Hematopoietic multipotent progenitor cell treated with erythropoietin and hydrocortisone succinate and interleukin-3 and kit ligand, for 8 days (in vitro differentiated cells): ENCODE data around the gene GIMAP2.
"Not testable (repeated sequence)": the region's sequence is repeated elsewhere in the genome, so short reads cannot be mapped to it uniquely, and the experiment has no call there.

Source experiments
- DNase-seq: peaks from one replicate; pipeline ENCODE4 v3.0.0-alpha.2; 2015

GIMAP2 gene

DNA sequence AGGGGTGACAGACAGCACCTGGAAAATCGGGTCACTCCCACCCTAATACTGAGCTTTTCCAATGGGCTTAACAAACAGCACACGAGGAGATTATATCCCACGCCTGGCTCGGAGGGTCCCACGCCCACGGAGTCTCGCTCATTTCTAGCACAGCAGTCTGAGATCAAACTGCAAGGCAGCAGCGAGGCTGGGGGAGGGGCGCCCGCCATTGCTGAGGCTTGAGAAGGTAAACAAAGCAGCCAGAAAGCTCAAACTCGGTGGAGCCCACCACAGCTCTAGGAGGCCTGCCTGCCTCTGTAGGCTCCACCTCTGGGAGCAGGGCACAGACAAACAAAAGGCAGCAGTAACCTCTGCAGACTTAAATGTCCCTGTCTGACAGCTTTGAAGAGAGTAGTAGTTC, 6.9 kb upstream of the GIMAP2 start:
- not testable (repeated sequence) for DNase-seq

DNA sequence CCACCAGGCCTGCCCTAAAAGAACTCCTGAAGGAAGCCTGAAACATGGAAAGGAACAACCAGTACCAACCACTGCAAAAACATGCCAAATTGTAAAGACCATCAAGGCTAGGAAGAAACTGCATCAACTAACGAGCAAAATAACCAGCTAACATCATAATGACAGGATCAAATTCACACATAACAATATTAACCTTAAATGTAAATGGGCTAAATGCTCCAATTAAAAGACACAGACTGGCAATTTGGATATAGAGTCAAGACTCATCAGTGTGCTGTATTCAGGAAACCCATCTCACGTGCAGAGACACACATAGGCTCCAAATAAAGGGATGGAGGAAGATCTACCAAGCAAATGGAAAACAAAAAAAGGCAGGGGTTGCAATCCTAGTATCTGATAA, 5.1 kb upstream of the GIMAP2 start:
- not testable (repeated sequence) for DNase-seq

DNA sequence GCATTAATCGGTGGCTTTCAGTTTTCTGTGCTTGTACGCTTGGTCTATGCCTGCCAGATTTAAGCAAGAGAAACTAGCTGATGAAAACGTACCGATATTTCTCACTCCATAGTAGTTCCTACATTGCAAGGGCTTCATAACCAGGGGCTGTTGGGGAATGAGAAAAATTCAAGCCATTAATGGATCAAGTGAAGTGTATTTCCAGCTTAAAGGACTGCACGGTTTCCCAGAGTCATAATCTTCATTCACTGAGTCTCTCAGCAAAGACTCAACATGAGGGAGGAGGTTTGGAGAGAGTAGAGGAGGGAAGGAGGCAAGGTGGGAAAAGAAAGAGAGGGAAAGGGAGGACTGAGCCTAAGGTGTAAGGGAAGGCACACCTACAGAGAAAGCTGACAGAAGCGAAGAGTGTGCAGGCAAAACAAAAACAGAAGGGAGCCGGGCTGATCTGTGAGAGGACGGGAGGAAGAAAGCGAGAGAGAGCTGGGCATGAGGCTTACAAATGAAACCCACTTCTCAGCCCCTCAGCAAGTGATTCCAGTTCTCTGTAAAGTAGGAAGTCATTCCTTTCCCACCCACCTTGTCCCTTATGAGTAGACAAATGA, 625 bp downstream of the GIMAP2 start:
- DNase-seq, result no peak

DNA sequence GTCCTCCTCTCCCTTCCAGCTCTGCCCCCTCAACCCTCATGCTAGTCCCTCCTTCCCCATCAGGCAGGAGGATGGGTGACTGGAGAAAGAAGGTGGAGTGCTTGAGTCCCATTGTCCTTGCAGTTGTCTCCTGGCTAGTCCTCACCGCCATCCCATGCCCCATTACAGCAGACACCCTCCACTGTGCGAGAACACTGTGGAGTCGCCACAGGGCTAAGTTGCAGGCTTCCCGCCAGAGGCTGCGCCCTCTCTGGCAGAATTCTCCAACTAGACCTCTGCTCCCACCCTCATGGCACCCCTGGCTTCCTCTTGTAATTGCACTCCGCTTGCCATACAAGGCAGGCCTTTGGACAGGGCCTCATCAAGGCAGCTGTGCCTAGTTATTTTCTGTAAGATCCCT, 3.1 kb downstream of the GIMAP2 start:
- no peak for DNase-seq

DNA sequence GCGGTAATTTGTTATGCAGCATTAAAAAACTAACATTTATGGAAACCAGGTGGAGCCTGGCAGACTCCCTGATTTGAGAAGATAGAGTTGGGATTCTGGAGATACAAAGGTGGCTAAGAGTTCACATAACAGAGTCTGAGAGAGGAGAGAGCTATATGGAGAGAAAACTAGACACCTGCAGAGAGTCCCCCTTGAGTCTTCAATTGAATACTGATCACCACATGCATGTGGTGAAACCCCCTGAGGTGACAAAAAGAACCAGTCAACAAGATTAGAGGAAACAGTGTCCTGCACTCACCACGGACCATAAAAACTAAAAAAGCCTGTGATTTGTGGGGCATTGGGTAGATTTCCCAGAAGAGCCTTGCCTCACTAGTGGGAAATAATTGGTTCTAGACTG, 10.1 kb downstream of the GIMAP2 start:
- DNase-seq, result no peak

DNA sequence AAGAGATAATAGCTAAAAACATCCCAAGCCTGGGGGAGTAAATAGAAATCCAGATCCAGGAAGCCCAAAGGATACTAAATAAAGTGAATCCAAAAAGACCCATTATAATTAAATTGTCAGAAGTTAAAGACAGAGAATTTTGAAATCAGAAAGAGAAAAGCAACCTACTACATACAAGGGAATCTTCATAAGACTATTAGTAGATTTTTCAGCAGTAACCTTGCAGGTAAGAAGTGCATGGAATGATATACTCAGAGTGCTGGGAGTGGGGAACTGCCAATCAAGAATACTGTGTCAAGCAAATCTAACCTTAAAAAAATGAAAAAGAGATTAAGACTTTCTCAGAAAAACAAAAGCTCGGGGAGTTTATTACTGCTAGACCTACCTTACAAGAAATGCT, 17.7 kb downstream of the GIMAP2 start:
- DNase-seq, result no peak

DNA sequence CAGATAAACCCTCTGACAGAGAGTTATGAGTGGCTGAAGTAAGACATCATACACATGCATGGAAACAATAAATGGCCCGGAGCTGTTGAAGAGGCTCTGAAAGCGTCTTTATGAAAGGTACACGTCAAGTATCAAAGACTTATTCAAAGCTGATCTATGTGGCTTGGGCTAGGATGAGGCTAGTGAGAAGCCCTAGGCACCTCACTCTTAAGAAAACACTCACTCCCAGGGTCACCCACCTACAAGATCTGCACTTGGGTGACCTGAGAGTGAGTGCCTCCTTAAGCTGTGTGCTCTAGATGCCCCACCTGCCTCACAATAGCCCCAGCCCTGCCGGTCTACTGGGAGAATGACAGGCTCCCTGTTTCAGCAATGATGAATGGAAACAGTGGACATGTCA, 29.8 kb downstream of the GIMAP2 start:
- DNase-seq, result no peak

DNA sequence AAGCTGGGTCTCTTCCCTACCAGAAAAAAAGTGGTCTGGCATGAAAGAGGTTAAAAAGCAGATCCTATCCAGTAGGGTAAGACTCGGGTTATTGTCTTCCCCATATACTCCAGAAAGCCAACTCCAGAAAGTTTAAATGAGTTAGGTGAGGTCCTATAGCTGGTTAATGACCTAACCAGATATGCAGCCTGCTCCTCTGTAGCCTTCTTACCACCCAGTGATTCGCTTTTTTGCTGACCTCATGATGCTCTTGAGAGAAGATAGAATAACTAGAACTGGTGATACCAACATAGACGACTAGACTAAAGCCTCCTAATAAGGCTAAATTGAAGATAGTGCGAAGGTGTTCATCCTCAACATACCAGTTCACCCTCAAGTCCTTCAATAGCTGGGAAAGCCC, 30.2 kb downstream of the GIMAP2 start:
- no peak for DNase-seq

DNA sequence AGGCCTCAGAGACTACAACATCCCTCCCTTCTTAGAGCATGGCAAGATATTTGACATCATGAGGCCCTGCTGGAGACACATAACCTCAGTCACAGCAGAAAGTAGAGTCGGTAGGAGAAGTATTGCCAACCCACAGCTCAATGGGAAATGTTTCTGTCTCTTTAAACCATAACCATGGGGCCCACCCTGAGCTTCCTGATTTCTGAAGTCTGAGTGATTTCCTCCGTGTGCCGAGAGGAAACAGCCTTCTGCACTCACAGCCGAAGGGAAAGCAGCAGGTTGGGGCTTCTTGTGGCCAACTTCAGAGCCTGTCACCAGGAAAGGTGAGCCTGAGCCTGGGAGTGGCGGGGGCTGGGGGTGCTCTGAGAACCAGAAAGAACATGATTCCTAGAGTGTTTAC, 30.9 kb downstream of the GIMAP2 start, which contains the start of gene GIMAP1:
GIMAP1 (plus strand) TSS at position 246 of the 400 bp plus-strand sequence. CDS start 2,435 bp downstream, outside the sequence.
- no peak for DNase-seq

DNA sequence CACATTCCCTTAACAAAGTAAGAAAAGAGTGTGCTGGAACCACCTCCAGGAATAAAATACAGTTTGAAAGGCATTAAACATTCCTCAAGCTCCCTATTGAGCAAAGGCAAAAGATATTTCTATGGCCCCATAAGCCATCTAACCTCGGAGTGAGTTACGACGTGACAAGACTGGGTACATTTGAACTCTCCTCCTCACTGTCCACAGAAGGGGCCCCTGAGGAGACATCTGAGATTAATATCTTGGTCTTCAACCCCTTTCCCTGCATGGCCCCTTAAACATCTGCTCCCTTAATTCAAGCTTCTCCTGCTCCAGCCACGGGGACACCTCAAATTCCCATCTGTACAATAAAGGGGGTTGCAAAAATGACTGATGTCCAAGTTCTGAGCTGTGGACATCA, 31.4 kb downstream of the GIMAP2 start:
- no peak for DNase-seq

DNA sequence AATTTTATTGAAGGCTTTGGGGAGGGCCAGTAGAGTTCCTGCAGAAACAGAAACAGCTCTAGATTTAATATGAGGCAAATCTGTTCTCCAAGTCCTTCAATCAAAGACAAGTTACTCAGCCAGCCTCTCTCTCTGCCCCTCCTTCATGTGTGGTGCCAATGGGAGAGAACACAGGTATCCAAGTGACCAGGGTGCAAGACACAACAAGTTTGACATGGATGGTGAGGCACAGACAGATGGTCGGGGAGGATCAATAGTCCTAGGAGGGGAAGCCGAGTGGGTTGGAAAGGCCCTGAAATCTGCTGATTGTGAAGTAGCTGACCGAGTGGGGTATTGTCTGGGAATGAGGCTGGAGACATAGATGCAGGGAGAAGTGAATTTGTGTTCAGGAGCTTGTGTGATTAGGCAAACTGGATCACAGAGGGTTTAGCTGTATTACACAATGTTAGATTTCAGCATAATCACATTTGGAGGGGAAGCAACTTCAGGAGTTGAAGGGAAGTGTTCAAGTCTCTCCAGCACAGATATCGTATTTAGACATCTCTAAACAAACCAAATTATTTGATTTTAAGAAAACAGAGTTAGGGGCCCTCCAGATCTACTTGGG, 32.4 kb downstream of the GIMAP2 start:
- DNase-seq, result no peak

DNA sequence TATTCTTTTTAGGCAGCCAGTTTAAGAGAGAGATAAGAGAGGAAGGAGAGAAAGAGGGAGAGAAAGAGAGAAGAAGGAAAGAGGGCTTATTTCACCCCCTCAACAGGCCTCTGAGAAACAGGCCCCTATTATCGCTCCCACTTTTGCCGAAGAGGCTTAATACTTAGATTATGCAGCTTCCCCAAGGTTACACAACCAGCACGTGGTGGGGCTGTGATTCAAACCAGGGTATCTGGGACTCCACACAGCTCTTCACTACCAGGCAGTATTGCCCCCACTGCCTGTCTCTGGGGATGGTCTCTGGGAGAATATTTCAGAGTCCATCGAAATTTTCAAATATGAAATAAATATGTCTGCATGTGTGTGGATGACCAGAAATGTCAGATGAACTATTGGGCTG, 33.9 kb downstream of the GIMAP2 start:
- DNase-seq, result no peak

DNA sequence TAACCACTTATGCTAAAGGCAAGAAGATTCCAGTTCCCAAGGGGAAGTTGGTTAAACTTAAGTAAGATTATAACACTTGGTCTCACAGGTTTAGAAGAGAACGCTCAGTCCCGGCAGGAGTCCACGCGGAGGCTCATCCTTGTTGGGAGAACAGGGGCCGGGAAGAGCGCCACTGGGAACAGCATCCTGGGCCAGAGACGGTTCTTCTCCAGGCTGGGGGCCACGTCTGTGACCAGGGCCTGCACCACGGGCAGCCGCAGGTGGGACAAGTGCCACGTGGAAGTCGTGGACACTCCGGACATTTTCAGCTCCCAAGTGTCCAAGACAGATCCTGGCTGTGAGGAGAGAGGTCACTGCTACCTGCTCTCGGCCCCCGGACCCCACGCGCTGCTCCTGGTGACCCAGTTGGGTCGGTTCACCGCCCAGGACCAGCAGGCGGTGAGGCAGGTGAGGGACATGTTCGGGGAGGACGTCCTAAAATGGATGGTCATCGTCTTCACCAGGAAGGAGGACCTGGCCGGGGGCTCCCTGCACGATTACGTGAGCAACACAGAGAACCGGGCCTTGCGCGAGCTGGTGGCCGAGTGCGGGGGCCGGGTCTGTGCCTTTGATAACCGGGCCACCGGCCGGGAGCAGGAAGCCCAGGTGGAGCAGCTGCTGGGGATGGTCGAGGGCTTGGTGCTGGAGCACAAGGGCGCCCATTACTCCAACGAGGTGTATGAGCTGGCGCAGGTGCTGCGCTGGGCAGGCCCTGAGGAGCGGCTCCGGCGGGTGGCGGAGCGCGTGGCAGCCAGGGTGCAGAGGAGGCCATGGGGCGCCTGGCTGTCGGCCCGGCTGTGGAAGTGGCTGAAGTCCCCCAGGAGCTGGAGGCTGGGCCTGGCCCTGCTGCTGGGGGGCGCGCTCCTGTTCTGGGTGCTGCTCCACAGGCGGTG, 34.7 kb downstream of the GIMAP2 start:
- no peak for DNase-seq

DNA sequence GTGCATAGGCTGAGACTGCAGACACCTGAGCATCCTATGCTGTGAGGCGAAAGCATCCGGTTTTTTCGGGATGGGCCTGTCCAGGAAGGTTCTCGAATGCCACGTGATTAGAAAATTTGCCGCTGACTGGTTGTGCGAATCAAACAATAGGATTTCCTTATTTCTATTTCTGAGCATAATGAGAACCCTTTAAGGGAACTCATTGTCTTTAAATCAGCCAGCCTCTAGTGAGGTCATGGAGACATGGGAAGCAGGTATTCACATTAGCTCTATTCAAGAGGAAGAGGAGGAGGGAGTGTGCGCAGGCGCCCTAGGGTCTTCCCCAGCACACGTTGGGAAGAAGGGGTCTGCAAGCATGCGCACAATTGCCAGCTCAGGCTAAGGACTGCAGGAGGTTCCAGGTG, 36.5 kb downstream of the GIMAP2 start:
- no peak for DNase-seq

DNA sequence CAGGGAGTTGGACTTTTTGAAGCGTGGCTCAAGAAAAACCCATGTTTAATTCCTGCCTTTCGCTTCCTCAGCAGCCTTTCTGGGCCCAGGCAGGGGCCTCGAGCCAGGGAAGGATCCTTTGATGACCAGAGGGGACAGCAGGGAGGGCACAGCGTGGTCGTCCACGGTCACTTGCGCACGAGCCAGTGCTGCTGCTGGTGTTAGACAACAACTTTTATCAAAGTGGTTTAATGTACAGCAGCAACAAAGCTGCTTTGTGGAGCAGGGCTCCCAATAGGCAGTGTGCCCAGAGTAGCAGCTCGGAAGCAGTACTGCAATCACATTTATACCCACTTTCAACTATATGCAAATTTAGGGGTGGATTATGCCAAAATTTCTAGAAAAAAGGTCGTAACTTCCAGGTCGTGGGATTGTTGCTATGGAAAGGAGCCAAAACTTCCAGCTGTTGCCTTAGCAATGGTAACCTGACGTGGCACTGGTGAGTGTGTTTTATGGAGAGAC, 37.0 kb downstream of the GIMAP2 start:
- DNase-seq, result no peak

DNA sequence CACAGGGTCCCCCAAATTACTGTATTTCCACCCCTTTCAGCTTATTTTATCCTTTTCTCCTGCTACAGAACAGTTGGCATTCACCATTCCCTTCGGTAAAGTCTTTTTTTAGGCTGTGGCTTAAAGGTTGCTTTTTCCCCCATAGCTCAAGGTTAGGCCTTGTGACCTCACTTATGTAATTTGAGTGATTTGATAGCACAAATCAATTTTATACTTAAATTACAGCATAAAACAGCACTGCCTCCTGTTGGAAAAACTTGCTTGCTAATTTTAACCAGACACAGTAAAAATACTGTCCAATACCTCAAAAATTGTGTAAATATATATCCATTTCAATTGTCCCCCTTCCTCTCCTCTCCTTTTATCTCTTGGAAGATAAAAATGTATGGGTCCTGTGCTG, 38.0 kb downstream of the GIMAP2 start:
- no peak for DNase-seq

DNA sequence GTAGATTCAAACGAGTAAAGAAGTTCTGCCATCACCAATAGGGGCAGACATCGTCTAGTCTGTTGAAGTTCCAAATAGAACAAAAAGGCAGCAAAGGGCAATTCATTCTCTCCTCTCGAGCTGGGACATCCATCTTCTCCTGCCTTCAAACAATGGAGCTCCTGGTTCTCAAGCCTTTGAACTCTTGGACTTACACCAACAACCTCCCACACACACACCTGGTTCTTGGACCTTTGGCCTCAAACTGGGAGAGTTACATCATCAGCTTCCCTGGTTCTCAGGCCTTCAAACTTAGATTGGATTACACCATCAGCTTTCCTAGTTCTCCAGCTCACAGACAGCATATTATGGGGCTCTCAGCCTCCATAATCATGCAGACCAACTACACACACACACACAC, 41.9 kb downstream of the GIMAP2 start:
- no peak for DNase-seq

DNA sequence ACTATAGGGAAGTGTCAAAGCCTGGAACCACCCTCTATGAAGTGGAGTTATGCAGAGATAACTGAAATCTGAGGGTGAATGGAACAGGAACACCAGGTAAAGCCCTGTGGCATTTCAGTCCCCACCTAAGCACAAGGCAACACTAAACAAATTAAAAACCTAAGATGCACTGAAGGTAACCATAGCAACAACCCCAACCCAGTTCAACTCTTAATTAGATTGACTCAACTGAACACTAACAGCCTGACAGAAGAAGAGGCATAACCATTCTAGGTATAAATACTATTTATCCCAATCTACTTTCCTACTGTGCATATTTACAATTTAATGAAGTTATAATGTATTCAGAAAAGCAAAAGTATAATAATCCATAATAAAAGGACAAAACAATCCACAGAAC, 42.5 kb downstream of the GIMAP2 start:
- DNase-seq, result no peak

DNA sequence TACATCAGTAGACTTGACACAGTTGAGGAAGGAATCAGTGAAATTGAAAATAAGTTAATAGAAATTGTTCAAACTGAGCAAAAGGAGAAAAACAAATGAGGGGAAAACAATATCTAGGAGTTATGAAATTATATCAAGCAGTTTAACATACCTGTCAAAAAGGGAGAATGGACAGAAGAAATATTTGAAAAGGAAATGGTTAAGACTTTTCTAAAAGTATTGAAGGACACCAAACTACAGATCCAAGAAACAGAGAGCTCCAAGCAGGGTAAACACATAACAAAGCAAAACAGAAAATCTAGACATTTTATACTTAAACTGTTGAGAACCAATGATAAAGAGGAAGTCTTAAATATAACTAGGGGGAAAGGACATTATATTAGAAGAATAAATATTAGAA, 43.1 kb downstream of the GIMAP2 start:
- DNase-seq, result no peak

DNA sequence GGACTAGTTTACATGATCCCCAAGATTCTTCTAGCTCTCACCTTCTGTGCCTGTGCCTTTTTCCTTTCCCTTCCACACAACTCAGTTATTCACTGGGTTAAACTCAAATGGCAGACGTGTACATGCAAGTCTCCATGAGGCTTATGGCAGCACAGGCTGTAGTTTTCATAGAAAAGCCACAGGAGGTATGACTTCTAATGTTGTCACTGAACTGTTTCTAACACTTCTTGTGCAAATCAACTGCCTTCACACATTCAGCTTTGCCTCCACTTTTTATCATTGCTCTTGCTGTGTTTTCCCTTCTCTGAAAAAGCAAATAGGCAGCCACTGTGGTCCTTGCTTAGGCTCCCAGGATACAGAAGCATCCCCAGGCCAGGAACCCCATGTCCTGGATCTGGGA, 46.4 kb downstream of the GIMAP2 start:
- no peak for DNase-seq

DNA sequence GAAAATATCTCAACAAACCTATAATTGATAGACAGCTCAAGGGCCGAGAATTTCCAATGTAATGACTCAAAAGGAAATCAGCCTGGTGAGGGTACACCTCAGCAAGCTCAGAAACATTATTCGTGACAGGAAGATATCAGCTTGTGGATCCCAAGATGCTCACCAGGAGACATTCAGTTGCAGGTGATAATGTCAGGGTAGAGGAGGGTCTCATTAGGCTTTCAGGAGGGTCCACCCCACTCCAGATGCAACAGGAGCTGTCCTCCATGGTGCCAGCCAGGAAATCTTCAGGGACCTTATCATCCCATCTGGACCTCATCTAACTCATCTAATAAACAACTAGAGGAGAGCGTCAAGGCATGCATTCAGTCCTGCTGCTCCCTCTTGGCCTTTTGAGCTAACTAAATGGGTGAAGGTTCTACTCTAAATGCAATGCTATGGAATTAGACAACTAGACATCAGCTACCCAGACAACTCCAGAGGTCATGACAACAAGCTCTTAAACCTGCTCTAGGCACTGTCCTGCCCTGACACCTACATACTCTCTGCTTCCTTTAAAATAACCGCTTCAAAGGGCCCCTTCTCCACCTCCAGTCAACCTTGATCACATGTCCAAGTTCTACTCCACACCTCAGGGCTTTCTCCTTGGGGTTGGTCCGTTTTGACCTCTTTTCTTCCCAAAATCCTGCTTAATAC, 47.4 kb downstream of the GIMAP2 start:
- no peak for DNase-seq

DNA sequence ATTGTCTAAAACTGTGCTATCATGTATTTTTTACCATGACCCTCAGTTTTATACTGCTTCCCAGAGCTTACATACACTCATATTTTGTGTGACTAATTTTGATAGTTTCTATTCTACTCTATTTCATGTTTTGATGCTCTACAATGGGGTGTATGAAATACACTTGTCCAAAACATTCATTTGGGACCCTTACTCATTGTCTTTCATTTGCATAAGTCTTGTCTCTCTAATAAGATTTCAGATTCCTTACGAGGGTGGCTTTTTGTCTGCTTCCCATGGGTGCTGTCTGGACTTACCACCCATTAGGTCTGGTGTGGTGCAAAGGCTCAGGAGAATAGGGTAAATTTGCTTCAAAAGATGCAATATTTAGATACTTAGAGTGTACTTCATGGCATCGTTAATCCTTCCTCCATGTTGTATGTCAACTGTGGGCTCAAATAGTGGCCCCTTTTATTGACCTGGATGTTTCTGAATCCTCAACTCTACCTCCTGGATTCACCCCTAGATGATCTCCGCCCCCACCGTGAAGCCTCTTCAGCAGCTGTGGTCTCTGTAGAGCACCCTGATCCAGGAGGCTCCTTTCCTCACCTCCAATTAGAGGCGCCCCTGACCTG, 48.1 kb downstream of the GIMAP2 start:
- DNase-seq, result no peak

DNA sequence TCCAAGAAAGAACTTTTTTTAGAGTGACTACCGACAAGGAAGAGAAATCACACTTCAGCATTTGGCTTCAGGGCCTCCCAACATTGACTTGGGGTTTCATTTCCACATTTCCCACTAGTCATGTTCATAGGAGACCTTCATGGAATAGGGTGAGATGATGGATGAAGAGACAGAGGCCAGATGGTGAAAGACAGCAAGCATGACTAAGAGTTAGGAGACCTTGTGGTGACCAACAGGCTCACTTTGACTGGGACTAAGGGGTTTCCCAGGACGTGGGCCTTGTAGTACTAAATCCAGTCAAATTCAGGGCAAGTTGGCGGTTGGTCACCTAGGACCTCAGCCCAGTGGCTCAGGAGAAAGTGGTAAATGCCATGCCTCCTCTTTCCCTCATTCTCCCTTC, 48.7 kb downstream of the GIMAP2 start:
- DNase-seq, result no peak
